ENCODE results near the gene CES3.
"Not testable (repeated sequence)": the region's sequence is repeated elsewhere in the genome, so short reads cannot be mapped to it uniquely, and the experiment has no call there.

CES3 gene

GRCh38 chr16:66970775-66971720 is 10.0 kb downstream of the CES3 start:
- H3F3A ChIP-seq (ENCODE audit: insufficient read depth, low read length): no peaks in the 10 kb centered on the region
- no peak for TF ChIP-seq EZH2 (optimal IDR thresholded peaks at IDR 0.05; ENCODE audit: low read depth, low read length)
- no peak for TF ChIP-seq EZH2phosphoT487 (IDR thresholded peaks at IDR 0.05; ENCODE audit: low read length)
- TF ChIP-seq, protein P1, sequence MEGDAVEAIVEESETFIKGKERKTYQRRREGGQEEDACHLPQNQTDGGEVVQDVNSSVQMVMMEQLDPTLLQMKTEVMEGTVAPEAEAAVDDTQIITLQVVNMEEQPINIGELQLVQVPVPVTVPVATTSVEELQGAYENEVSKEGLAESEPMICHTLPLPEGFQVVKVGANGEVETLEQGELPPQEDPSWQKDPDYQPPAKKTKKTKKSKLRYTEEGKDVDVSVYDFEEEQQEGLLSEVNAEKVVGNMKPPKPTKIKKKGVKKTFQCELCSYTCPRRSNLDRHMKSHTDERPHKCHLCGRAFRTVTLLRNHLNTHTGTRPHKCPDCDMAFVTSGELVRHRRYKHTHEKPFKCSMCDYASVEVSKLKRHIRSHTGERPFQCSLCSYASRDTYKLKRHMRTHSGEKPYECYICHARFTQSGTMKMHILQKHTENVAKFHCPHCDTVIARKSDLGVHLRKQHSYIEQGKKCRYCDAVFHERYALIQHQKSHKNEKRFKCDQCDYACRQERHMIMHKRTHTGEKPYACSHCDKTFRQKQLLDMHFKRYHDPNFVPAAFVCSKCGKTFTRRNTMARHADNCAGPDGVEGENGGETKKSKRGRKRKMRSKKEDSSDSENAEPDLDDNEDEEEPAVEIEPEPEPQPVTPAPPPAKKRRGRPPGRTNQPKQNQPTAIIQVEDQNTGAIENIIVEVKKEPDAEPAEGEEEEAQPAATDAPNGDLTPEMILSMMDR (IDR thresholded peaks at IDR 0.05; ENCODE audit: low read length): no peak
- H3K4me2 ChIP-seq (ENCODE audit: low read depth, low read length): no peak overlapping the region
- no peak overlapping the region for H3K27ac ChIP-seq (ENCODE audit: low read length)
- 0 out of 2 replicates have a peak, but pooled peaks cover 6% of the 10 kb centered on the region for H3K27me3 ChIP-seq (replicated peaks; ENCODE audit: insufficient read depth, low read length)
- peaks cover 4% of the 10 kb centered on the region; the same call in 1 of the 2 replicates for H3K4me1 ChIP-seq (ENCODE audit: low read length)
- no peak overlapping the region for H3K4me3 ChIP-seq (ENCODE audit: low read length)
- no peaks in the 10 kb centered on the region for H3K79me2 ChIP-seq (ENCODE audit: low read length)
- no peak overlapping the region for H2AFZ ChIP-seq (ENCODE audit: low read length)
- no peak for DNase-seq
- no peaks in the 10 kb centered on the region for H3K36me3 ChIP-seq (replicated peaks; ENCODE audit: insufficient read depth, low read length)
- no peaks in the 10 kb centered on the region for H4K20me1 ChIP-seq (ENCODE audit: insufficient read depth, low read length)
- H3K9me3 ChIP-seq (replicated peaks; ENCODE audit: insufficient read depth, low read length): no peaks in the 10 kb centered on the region
- H3K9ac ChIP-seq (ENCODE audit: low read length): no peak overlapping the region
- H3K9me2 ChIP-seq (replicated peaks; ENCODE audit: insufficient read depth, low read length): no peaks in the 10 kb centered on the region

- Histone ChIP-seq H3K9ac (ENCODE audit: low read length) (no peak overlapping the region), H3K4me3 (ENCODE audit: low read length) (no peak overlapping the region), H3K79me2 (ENCODE audit: low read length) (no peaks in the 10 kb centered on the region), H4K20me1 (ENCODE audit: insufficient read depth, low read length) (no peaks in the 10 kb centered on the region), H3K4me2 (ENCODE audit: low read depth, low read length) (no peak overlapping the region), H3K9me2 (replicated peaks; ENCODE audit: insufficient read depth, low read length) (no peaks in the 10 kb centered on the region), H3K27ac (ENCODE audit: low read length) (no peak overlapping the region), H3K9me3 (replicated peaks; ENCODE audit: insufficient read depth, low read length) (no peaks in the 10 kb centered on the region), H2AFZ (ENCODE audit: low read length) (no peak overlapping the region), H3K27me3 (replicated peaks; ENCODE audit: insufficient read depth, low read length) (no peaks in the 10 kb centered on the region), H3K4me1 (ENCODE audit: low read length) (peaks cover 4% of the 10 kb centered on the region; the same call in 1 of the 2 replicates), H3F3A (ENCODE audit: insufficient read depth, low read length) (no peaks in the 10 kb centered on the region), H3K36me3 (replicated peaks; ENCODE audit: insufficient read depth, low read length) (no peaks in the 10 kb centered on the region)
- TF ChIP-seq EZH2phosphoT487 (IDR thresholded peaks at IDR 0.05; ENCODE audit: low read length) (no peak), EZH2 (optimal IDR thresholded peaks at IDR 0.05; ENCODE audit: low read depth, low read length) (no peak)
- TF ChIP-seq, protein P1 (IDR thresholded peaks at IDR 0.05; ENCODE audit: low read length): no peak
- no peak for DNase-seq
Measured at GRCh38 chr16:66972983-66973382, 11.9 kb downstream of the CES3 start.

GRCh38 chr16:66973716-66974115 is 12.7 kb downstream of the CES3 start:
- H3K4me2 ChIP-seq (ENCODE audit: low read depth, low read length): no peak overlapping the region
- H3K4me1 ChIP-seq (ENCODE audit: low read length): peaks cover 4% of the 10 kb centered on the region; the same call in 1 of the 2 replicates
- TF ChIP-seq EZH2 (optimal IDR thresholded peaks at IDR 0.05; ENCODE audit: low read depth, low read length) (no peak), EZH2phosphoT487 (IDR thresholded peaks at IDR 0.05; ENCODE audit: low read length) (no peak)
- TF ChIP-seq, protein P1 (IDR thresholded peaks at IDR 0.05; ENCODE audit: low read length): no peak

GRCh38 chr16:66974156-66974931 is 13.3 kb downstream of the CES3 start:
- not testable (repeated sequence) for DNase-seq; H3K4me1 ChIP-seq (ENCODE audit: low read length)

More at GRCh38 chr16:66973716-66974115, 12.7 kb downstream of the CES3 start:
- H3K9ac ChIP-seq (ENCODE audit: low read length): no peak overlapping the region
- H3K4me3 ChIP-seq (ENCODE audit: low read length): no peak overlapping the region
- H3K27me3 ChIP-seq (replicated peaks; ENCODE audit: insufficient read depth, low read length): no peaks in the 10 kb centered on the region
- H2AFZ ChIP-seq (ENCODE audit: low read length): no peak overlapping the region
- no peaks in the 10 kb centered on the region for H3F3A ChIP-seq (ENCODE audit: insufficient read depth, low read length)
- no peak for DNase-seq
- H3K79me2 ChIP-seq (ENCODE audit: low read length): no peaks in the 10 kb centered on the region
- H3K9me2 ChIP-seq (replicated peaks; ENCODE audit: insufficient read depth, low read length): no peaks in the 10 kb centered on the region
- no peaks in the 10 kb centered on the region for H3K36me3 ChIP-seq (replicated peaks; ENCODE audit: insufficient read depth, low read length)
- no peak overlapping the region for H3K27ac ChIP-seq (ENCODE audit: low read length)
- no peaks in the 10 kb centered on the region for H3K9me3 ChIP-seq (replicated peaks; ENCODE audit: insufficient read depth, low read length)
- no peaks in the 10 kb centered on the region for H4K20me1 ChIP-seq (ENCODE audit: insufficient read depth, low read length)

DNA sequence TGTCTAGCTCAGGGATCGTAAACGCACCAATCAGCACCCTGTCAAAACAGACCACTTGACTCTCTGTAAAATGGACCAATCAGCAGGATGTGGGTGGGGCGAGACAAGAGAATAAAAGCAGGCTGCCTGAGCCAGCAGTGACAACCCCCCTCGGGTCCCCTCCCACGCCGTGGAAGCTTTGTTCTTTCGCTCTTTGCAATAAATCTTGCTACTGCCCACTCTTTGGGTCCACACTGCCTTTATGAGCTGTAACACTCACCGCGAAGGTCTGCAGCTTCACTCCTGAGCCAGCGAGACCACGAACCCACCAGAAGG is 13.8 kb downstream of the CES3 start:
- not testable (repeated sequence) for H3K9me3 ChIP-seq (replicated peaks; ENCODE audit: insufficient read depth, low read length); H3K79me2 ChIP-seq (ENCODE audit: low read length); H3F3A ChIP-seq (ENCODE audit: insufficient read depth, low read length); H3K27ac ChIP-seq (ENCODE audit: low read length); H3K4me1 ChIP-seq (ENCODE audit: low read length); H4K20me1 ChIP-seq (ENCODE audit: insufficient read depth, low read length); H3K9ac ChIP-seq (ENCODE audit: low read length); H3K27me3 ChIP-seq (replicated peaks; ENCODE audit: insufficient read depth, low read length); H3K9me2 ChIP-seq (replicated peaks; ENCODE audit: insufficient read depth, low read length); H3K36me3 ChIP-seq (replicated peaks; ENCODE audit: insufficient read depth, low read length)
- peak; percentile 22 for DNase-seq
- Histone ChIP-seq H3K4me2 (ENCODE audit: low read depth, low read length) (peak overlapping the region; percentile 50; the same call in 1 of the 2 replicates), H2AFZ (ENCODE audit: low read length) (peak overlapping the region; percentile 57; the same call in 1 of the 2 replicates), H3K4me3 (ENCODE audit: low read length) (0 out of 2 replicates have a peak overlapping the region, but pooled peaks have one; percentile 35)

More at GRCh38 chr16:66974156-66974931, 13.3 kb downstream of the CES3 start:
- H3K4me3 ChIP-seq (ENCODE audit: low read length); H3K9ac ChIP-seq (ENCODE audit: low read length); H3K79me2 ChIP-seq (ENCODE audit: low read length); H3K27me3 ChIP-seq (replicated peaks; ENCODE audit: insufficient read depth, low read length); H3F3A ChIP-seq (ENCODE audit: insufficient read depth, low read length); H3K9me2 ChIP-seq (replicated peaks; ENCODE audit: insufficient read depth, low read length); H2AFZ ChIP-seq (ENCODE audit: low read length); H4K20me1 ChIP-seq (ENCODE audit: insufficient read depth, low read length); H3K9me3 ChIP-seq (replicated peaks; ENCODE audit: insufficient read depth, low read length); H3K36me3 ChIP-seq (replicated peaks; ENCODE audit: insufficient read depth, low read length); H3K4me2 ChIP-seq (ENCODE audit: low read depth, low read length); H3K27ac ChIP-seq (ENCODE audit: low read length): not testable (repeated sequence)

Measured in MM.1S (cell line).